COLO829 (cell line): ENCODE data around the gene SHC1.

ENCODE experiments used
- DNase-seq: peaks from one replicate; pipeline ENCODE4 v3.0.0; 2012; ENCODE audit warnings: low spot score

SHC1 gene

GRCh38 chr1:154937085-154937987, 33.2 kb downstream of the SHC1 start:
- DNase-seq, result peak; percentile 98

DNA sequence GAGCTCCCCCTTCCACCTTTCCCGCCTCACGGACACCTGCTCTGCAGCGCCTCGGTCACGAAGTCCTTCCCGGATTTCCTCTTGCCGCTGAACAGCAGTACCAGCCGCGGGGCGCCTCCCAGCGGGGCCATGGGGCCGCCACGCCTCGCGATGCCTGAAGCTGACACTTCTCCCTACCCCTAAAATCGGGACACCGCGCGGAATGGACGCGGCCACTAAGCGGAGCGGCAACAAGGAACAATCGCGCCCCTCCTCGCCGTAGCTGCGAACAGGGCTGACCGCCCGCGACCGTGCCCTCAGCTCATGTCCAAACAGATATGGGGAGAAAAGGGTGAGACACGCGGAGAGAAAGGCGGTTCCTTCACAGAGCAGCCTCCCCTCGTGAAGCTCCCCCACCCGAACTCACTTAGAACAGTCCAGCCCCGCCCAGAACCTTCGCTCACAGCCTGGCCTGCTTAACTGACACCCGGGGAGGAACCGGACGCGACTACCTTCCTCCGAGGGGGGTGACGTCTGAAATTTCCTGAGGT, 33.9 kb downstream of the SHC1 start, which contains the start of gene PMVK:
Gene PMVK (minus strand): TSS at position 165 of the 530 bp plus-strand sequence. CDS start 34 bp downstream, at position 131.
- peak; percentile 98 for DNase-seq

- no peak for DNase-seq
Observed at GRCh38 chr1:154935749-154936554, 34.6 kb downstream of the SHC1 start.

GRCh38 chr1:154934358-154934948, 36.1 kb downstream of the SHC1 start:
- DNase-seq, result no peak

- no peak for DNase-seq
Observed at GRCh38 chr1:154931940-154932487, 38.5 kb downstream of the SHC1 start.

DNA sequence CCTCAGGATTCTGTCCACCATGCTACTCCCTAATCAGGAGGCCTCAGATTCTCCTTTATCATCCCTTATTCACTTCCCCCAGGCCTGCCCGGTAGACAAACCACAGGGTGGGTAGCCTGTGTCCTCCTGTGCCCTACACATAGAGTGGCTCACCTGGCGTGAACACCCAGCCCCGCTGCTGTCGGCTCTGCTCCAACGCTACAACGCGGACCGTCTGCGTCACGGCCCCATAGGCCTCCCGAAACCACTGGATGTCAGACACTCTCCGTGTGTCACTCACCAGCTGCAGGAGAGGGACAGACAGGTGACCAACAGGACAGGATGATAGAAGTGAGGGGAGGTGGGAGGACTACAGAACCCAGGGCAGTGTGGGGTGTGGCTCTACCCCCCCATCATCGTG, 44.3 kb downstream of the SHC1 start:
- DNase-seq, result no peak

GRCh38 chr1:154925335-154926170, 45.0 kb downstream of the SHC1 start:
- DNase-seq, result no peak

GRCh38 chr1:154923695-154924094, 46.9 kb downstream of the SHC1 start:
- DNase-seq, result no peak

GRCh38 chr1:154913273-154913672, 57.3 kb downstream of the SHC1 start:
- no peak for DNase-seq

- no peak for DNase-seq
Observed at GRCh38 chr1:154912755-154913154, 57.8 kb downstream of the SHC1 start.
